GM12891 (cell line): ENCODE results near the gene PAK1IP1.

Experiments used
- PAX5 ChIP-seq: IDR thresholded peaks from 2 replicates; pipeline ENCODE4 v1.6.1; 2011; ENCODE audit warnings: low read length, moderate library complexity, mild to moderate bottlenecking; ENCODE audit not compliant: insufficient read depth, severe bottlenecking
- POLR2A ChIP-seq: IDR thresholded peaks from 2 replicates; pipeline ENCODE4 v1.6.1; 2011; ENCODE audit warnings: low read depth, low read length, control low read depth
- POLR2AphosphoS5 ChIP-seq: IDR thresholded peaks from 2 replicates; pipeline ENCODE4 v1.6.1; 2011; ENCODE audit warnings: low read depth, low read length, control low read depth
- POU2F2 ChIP-seq: IDR thresholded peaks from 2 replicates; pipeline ENCODE4 v1.6.1; 2011; ENCODE audit warnings: low read depth, mild to moderate bottlenecking, control low read depth, low read length, moderate library complexity
- SPI1 ChIP-seq: IDR thresholded peaks from 2 replicates; pipeline ENCODE4 v1.6.1; 2011; ENCODE audit warnings: low read depth, low read length, control low read depth
- TAF1 ChIP-seq: IDR thresholded peaks from 2 replicates; pipeline ENCODE4 v1.6.1; 2011; ENCODE audit warnings: low read depth, low read length, control low read depth

DNA sequence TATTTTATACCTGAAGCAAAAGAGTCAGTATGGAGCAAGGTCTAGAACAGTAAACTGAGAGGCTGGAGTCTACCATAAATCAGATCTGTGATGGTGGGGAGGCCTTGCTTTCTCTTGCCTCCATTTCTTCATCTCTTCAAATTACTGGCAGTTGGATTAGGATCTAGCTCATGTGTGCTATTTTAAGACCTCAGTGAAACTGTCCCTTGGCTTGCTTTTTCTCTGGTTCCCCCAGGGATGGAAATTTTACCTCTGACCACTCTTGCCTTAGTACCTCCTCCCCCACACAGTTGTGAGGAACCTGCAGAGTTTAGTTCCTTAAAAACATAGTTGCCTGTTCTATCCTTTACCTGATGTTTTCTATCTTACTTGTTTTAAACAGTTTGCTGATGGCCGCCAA lies 61.3 kb downstream of the PAK1IP1 start:
- TF ChIP-seq POLR2A (no peak), POLR2AphosphoS5 (no peak), TAF1 (no peak), POU2F2 (no peak), SPI1 (no peak), PAX5 (no peak)
